Common myeloid progenitor, CD34-positive (primary cell): ENCODE measurements around the gene BTNL3.
"Not testable (repeated sequence)": the region's sequence is repeated elsewhere in the genome, so short reads cannot be mapped to it uniquely, and the experiment has no call there.

Experiments used
- CTCF ChIA-PET: fragments of 350-600 bp; sonication (Branson Sonifier 250); formaldehyde crosslinking; loops from one replicate; lab custom pipeline; 2021; ENCODE audit warnings: antibody characterized with exemption; lab: Charles Lee
- POLR2A ChIA-PET: fragments of 350-600 bp; sonication (Branson Sonifier 250); formaldehyde crosslinking; loops from one replicate; lab custom pipeline; 2021; ENCODE audit warnings: antibody characterized with exemption; lab: Charles Lee
- DNase-seq, 3 donors: peaks; one replicate each; pipeline versions ENCODE4 v3.0.0 to v3.0.0-alpha.2; 2013
- H3K27ac ChIP-seq, 2 experiments: 1 replicate in 1 of 2; 2 replicates in 1 of 2; pipeline ENCODE4 v1.7.0; 2013; ENCODE audit warnings: inconsistent platforms in 2 of 2, low read length in 2 of 2, mild to moderate bottlenecking in 2 of 2, low read depth in 1 of 2, moderate library complexity in 1 of 2; ENCODE audit not compliant: severe bottlenecking in 2 of 2, insufficient read depth in 1 of 2, poor library complexity in 1 of 2
- H3K27me3 ChIP-seq, 5 experiments: replicated peaks in 2 of 5; 1 replicate in 3 of 5; 2 replicates in 2 of 5; pipeline versions ENCODE4 v1.6.1 to v1.7.0; 2013; ENCODE audit warnings: low read length in 4 of 5, mild to moderate bottlenecking in 2 of 5, moderate library complexity in 2 of 5, inconsistent platforms in 1 of 5; ENCODE audit not compliant: insufficient read depth in 5 of 5, control insufficient read depth in 4 of 5
- H3K36me3 ChIP-seq, 4 experiments: 1 replicate in 2 of 4; 2 replicates in 2 of 4; pipeline versions ENCODE4 v1.6.1 to v1.7.0; 2013; ENCODE audit warnings: low read length in 3 of 4, control low read depth in 1 of 4, mild to moderate bottlenecking in 1 of 4; ENCODE audit not compliant: control insufficient read depth in 4 of 4, insufficient read depth in 4 of 4
- H3K4me1 ChIP-seq, 4 experiments: 1 replicate in 3 of 4; 2 replicates in 1 of 4; pipeline versions ENCODE4 v1.6.1 to v1.7.1; 2013; ENCODE audit warnings: low read length in 3 of 4, mild to moderate bottlenecking in 3 of 4, control low read depth in 1 of 4, inconsistent platforms in 1 of 4, moderate library complexity in 1 of 4; ENCODE audit not compliant: control insufficient read depth in 4 of 4, insufficient read depth in 4 of 4; ENCODE audit errors: control extremely low read depth in 1 of 4
- H3K4me3 ChIP-seq, 7 experiments: 1 replicate in 4 of 7; 2 replicates in 3 of 7; pipeline versions ENCODE4 v1.5.1 to v1.7.0; 2013; ENCODE audit warnings: mild to moderate bottlenecking in 7 of 7, low read length in 6 of 7, moderate library complexity in 6 of 7, inconsistent platforms in 2 of 7, low read depth in 2 of 7, control low read depth in 1 of 7; ENCODE audit not compliant: insufficient read depth in 4 of 7, control insufficient read depth in 1 of 7; ENCODE audit errors: extremely low read depth in 1 of 7
- H3K9me3 ChIP-seq, 5 experiments: 1 replicate in 4 of 5; 2 replicates in 1 of 5; pipeline versions ENCODE4 v1.6.1 to v1.7.1; 2013; ENCODE audit warnings: low read length in 4 of 5, mild to moderate bottlenecking in 2 of 5, inconsistent platforms in 1 of 5, low read depth in 1 of 5, moderate library complexity in 1 of 5; ENCODE audit not compliant: control insufficient read depth in 4 of 5, insufficient read depth in 2 of 5; ENCODE audit errors: control extremely low read depth in 1 of 5
- WGBS: methylation state at CpG from one replicate; pipeline ENCODE4 v1.1.5; 2013; ENCODE audit not compliant: insufficient coverage; 5-methylcytosine and 5-hydroxymethylcytosine counted together

Gene BTNL3

GRCh38 chr5:180990086-180990881 is 1.6 kb downstream of the BTNL3 start:
- ChIA-PET CTCF (no interaction called here), POLR2A (no interaction called here)
- no peaks in the 10 kb centered on the region for H3K36me3 ChIP-seq
- H3K27me3 ChIP-seq = peaks cover 0 to 11% (median 0%) of the 10 kb centered on the region in 5 experiments
- no peak for DNase-seq
- H3K27ac ChIP-seq = no peak overlapping the region
- H3K4me1 ChIP-seq = no peaks in the 10 kb centered on the region
- no peak overlapping the region for H3K4me3 ChIP-seq
- WGBS = no CpG with 5 or more reads among the region's 16 CpGs
- H3K9me3 ChIP-seq = peaks cover 0 to 4% (median 0%) of the 10 kb centered on the region in 5 experiments

DNA sequence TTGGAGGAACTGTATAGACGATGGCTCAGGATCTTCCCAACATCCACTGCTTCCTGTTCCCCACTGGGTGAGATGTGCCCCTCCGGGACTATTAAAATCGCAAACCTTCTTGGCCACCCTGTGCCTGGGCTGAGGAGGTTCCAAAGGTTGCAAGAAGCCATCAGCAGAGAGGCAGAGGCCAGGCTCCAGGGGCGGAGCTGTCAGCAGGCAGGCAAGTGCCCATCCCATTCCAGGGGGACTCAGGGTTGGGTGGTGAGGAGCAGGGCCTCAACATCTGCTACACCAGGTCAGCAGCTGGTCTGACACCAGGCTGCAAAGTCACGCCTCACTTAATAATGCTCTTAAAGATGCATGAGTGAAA is 2.2 kb downstream of the BTNL3 start:
- Histone ChIP-seq H3K4me1 (no peaks in the 10 kb centered on the region), H3K9me3 (peaks cover 0 to 4% (median 0%) of the 10 kb centered on the region in 5 experiments), H3K36me3 (no peaks in the 10 kb centered on the region), H3K27me3 (peaks cover 0 to 11% (median 0%) of the 10 kb centered on the region in 5 experiments), H3K27ac (no peak overlapping the region), H3K4me3 (no peak overlapping the region)
- DNase-seq = no peak
- CTCF ChIA-PET = no interaction called here
- POLR2A ChIA-PET = no interaction called here
- WGBS = no CpG with 5 or more reads among the region's 5 CpGs

GRCh38 chr5:181001947-181002346 is 13.3 kb downstream of the BTNL3 start:
- no peaks in the 10 kb centered on the region for H3K4me1 ChIP-seq
- no peaks in the 10 kb centered on the region for H3K36me3 ChIP-seq
- peaks cover 0 to 11% (median 0%) of the 10 kb centered on the region in 5 experiments for H3K27me3 ChIP-seq
- DNase-seq = no peak
- CTCF ChIA-PET = no interaction called here
- POLR2A ChIA-PET = no interaction called here
- H3K27ac ChIP-seq = no peak overlapping the region
- H3K4me3 ChIP-seq = no peak overlapping the region
- H3K9me3 ChIP-seq = no peaks in the 10 kb centered on the region

GRCh38 chr5:181005791-181006190 is 17.1 kb downstream of the BTNL3 start:
- Histone ChIP-seq H3K4me1 (no peaks in the 10 kb centered on the region), H3K9me3 (no peaks in the 10 kb centered on the region), H3K4me3 (no peak overlapping the region), H3K36me3 (no peaks in the 10 kb centered on the region), H3K27ac (no peak overlapping the region), H3K27me3 (peaks cover 0 to 11% (median 3%) of the 10 kb centered on the region in 5 experiments)
- no peak for DNase-seq
- ChIA-PET CTCF (no interaction called here), POLR2A (no interaction called here)
- WGBS = 88% methylated on average over 7 of the region's 9 CpGs

- H3K36me3 ChIP-seq = no peaks in the 10 kb centered on the region
- ChIA-PET POLR2A (no interaction called here), CTCF (no interaction called here)
- no peak overlapping the region for H3K4me3 ChIP-seq
- peaks cover 0 to 11% (median 3%) of the 10 kb centered on the region in 5 experiments for H3K27me3 ChIP-seq
- no peaks in the 10 kb centered on the region for H3K9me3 ChIP-seq
- no peaks in the 10 kb centered on the region for H3K4me1 ChIP-seq
- no peak overlapping the region for H3K27ac ChIP-seq
- DNase-seq = no peak
- 89% methylated on average over 6 of the region's 6 CpGs for WGBS
Measured at GRCh38 chr5:181008136-181008535, 19.5 kb downstream of the BTNL3 start.

GRCh38 chr5:181010018-181010417 is 21.4 kb downstream of the BTNL3 start:
- POLR2A ChIA-PET, H3K4me3 ChIP-seq, CTCF ChIA-PET, H3K36me3 ChIP-seq, H3K27me3 ChIP-seq, DNase-seq, H3K9me3 ChIP-seq, H3K4me1 ChIP-seq, H3K27ac ChIP-seq: not testable (repeated sequence)
- 93% methylated on average over 3 of the region's 4 CpGs for WGBS

DNA sequence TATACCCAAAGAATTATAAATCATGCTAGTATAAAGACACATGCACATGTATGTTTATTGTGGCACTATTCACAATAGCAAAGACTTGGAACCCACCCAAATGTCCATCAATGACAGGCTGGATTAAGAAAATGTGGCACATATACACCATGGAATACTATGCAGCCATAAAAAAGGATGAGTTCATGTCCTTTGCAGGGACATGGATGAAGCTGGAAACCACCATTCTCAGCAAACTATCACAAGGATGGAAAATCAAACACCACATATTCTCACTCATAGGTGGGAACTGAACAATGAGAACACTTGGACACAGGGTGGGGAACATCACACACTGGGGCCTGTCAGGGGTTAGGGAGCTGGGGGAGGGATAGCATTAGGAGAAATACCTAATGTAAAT is 26.0 kb downstream of the BTNL3 start:
- H3K4me3 ChIP-seq, POLR2A ChIA-PET, CTCF ChIA-PET, H3K9me3 ChIP-seq, H3K36me3 ChIP-seq, H3K27me3 ChIP-seq, H3K27ac ChIP-seq, H3K4me1 ChIP-seq, DNase-seq: not testable (repeated sequence)
